Adrenal gland (tissue), 5 donors: ENCODE data around the gene RCN2.

Source experiments
- CTCF ChIP-seq, 6 experiments: fragments of 450-650 bp in 4 of 6; fragments of 200-600 bp in 2 of 6; sonication (generic) in 1 of 6; IDR thresholded peaks; 1 replicate in 5 of 6; 2 replicates in 1 of 6; pipeline versions ENCODE4 v1.5.1 to v1.8.0; 2016 to 2021; ENCODE audit warnings: antibody characterized with exemption in 6 of 6, mild to moderate bottlenecking in 2 of 6, moderate library complexity in 1 of 6
- POLR2A ChIP-seq, 2 donors: fragments of 450-650 bp; IDR thresholded peaks; one replicate each; pipeline ENCODE4 v1.6.1; 2017; ENCODE audit warnings: antibody characterized with exemption in 2 of 2, mild to moderate bottlenecking in 2 of 2, moderate library complexity in 1 of 2
- donor health status: DM: no; HTN: no; CAD: no.

- TF ChIP-seq CTCF (IDR thresholded peaks at IDR 0.05) (peak in 4 of 6 experiments; percentile 27 to 46 (median 38)), POLR2A (IDR thresholded peaks at IDR 0.05) (no peak)
Observed at GRCh38 chr15:76973362-76973743, 41.8 kb downstream of the RCN2 start.
